Spleen (tissue), 11 donors: ENCODE results near the gene SLC29A2. TPM values are rescaled to one million over a fixed set of nuclear protein-coding genes. Genes with fewer than 3 reads are reported as not detected.

Experiments
- DNase-seq: peaks from one replicate; pipeline ENCODE4 v3.0.0-alpha.2; 2020
- H3K27ac ChIP-seq, 8 donors: fragments of 200-600 bp; sonication (generic) in 7 of 8; 1 replicate in 4 of 8; 2 replicates in 4 of 8; pipeline versions ENCODE4 v1.5.0 to v1.8.0; 2016 to 2021; ENCODE audit warnings: inconsistent platforms in 4 of 8, mild to moderate bottlenecking in 4 of 8, moderate library complexity in 1 of 8
- H3K27me3 ChIP-seq, 7 donors: fragments of 200-600 bp; sonication (generic) in 6 of 7; replicated peaks in 1 of 7; 1 replicate in 4 of 7; 2 replicates in 3 of 7; pipeline versions ENCODE4 v1.5.0 to v1.8.0; 2016 to 2021; ENCODE audit warnings: inconsistent platforms in 3 of 7, mild to moderate bottlenecking in 1 of 7
- H3K36me3 ChIP-seq, 6 donors: fragments of 200-600 bp; sonication (generic) in 5 of 6; 1 replicate in 4 of 6; 2 replicates in 2 of 6; pipeline versions ENCODE4 v1.5.0 to v1.8.0; 2016 to 2021; ENCODE audit warnings: inconsistent platforms in 2 of 6
- H3K4me1 ChIP-seq, 6 donors: fragments of 200-600 bp; sonication (generic) in 5 of 6; 1 replicate in 3 of 6; 2 replicates in 3 of 6; pipeline versions ENCODE4 v1.5.0 to v1.8.0; 2016 to 2021; ENCODE audit warnings: inconsistent platforms in 3 of 6
- H3K4me3 ChIP-seq, 8 donors: fragments of 200-600 bp; sonication (generic) in 7 of 8; 1 replicate in 4 of 8; 2 replicates in 4 of 8; pipeline versions ENCODE4 v1.5.0 to v1.8.0; 2016 to 2021; ENCODE audit warnings: inconsistent platforms in 4 of 8, mild to moderate bottlenecking in 4 of 8, moderate library complexity in 2 of 8
- H3K9me3 ChIP-seq, 8 donors: fragments of 200-600 bp; sonication (generic) in 7 of 8; 1 replicate in 4 of 8; 2 replicates in 4 of 8; pipeline versions ENCODE4 v1.5.0 to v1.8.0; 2016 to 2021; ENCODE audit warnings: inconsistent platforms in 4 of 8
- CTCF ChIP-seq, 11 experiments: fragments of 200-600 bp in 7 of 11; fragments of 450-650 bp in 4 of 11; sonication (generic) in 4 of 11; IDR thresholded peaks in 8 of 11; conservative IDR thresholded peaks in 3 of 11; 1 replicate in 7 of 11; 2 replicates in 4 of 11; pipeline versions ENCODE4 v1.4.0 to v1.8.0; 2016 to 2021; ENCODE audit warnings: antibody characterized with exemption in 11 of 11, inconsistent platforms in 4 of 11, mild to moderate bottlenecking in 1 of 11
- POLR2A ChIP-seq, 3 donors: fragments of 450-650 bp; IDR thresholded peaks; one replicate each; pipeline ENCODE4 v1.5.1; 2017; ENCODE audit warnings: antibody characterized with exemption in 3 of 3, mild to moderate bottlenecking in 1 of 3
- POLR2AphosphoS5 ChIP-seq, 3 donors: sonication (generic); formaldehyde crosslinking; IDR thresholded peaks; one replicate each; pipeline ENCODE4 v1.5.1; 2017; ENCODE audit warnings: antibody characterized with exemption in 3 of 3
- WGBS, 5 donors: extraction: QIAGEN DNeasy Blood & Tissue Kit in 3 of 5; methylation state at CpG; one replicate each; pipeline versions ENCODE4 v1.1.5 to v1.1.7; 2013 to 2018; 5-methylcytosine and 5-hydroxymethylcytosine counted together
- intact Hi-C: fragments of 100-400 bp; cut with DNase I; formaldehyde crosslinking; loops from one replicate; pipeline ENCODE4 v1.15.0; 2023; ENCODE audit warnings: low total_unique reads
- polyA plus RNA-seq, 3 donors: library from polyadenylated mRNA; stranded (reverse); fragments of 200-250 nt; gene quantifications; one replicate each; pipeline ENCODE4 v1.2.1, GENCODE V29; 2013
- total RNA-seq, 7 donors: library from RNA; depleted of rRNA in 3 of 7; stranded (reverse); fragments of >200 nt in 3 of 7; fragmentation: NEBNext Ultra II Directional in 4 of 7; extraction: Animal tissue kit (Norgen Biotek cat#: 25700) in 4 of 7; gene quantifications; one replicate each; pipeline versions ENCODE4 v1.1.0 to v1.2.1, GENCODE V29; 2016 to 2021
- donor health status: healthy with polysubstance abuse.
- donor health status: DM: no; HTN: no; CAD: no; lungs with moderate emphysema.
- donor health status: DM: no; HTN: no; CAD: no.
- donor health status: Bipolar disorder and iron deficiency.
- donor health status: healthy.
- donor health status: DM: no; HTN: no; CAD: no.
- donor health status: DM: yes; HTN: yes; CAD: no.

Gene SLC29A2
- total and polyA plus RNA-seq, 10 donors = 1.9 to 8.4 (median 4.5) TPM

GRCh38 chr11:66331542-66332370, 39.8 kb downstream of the SLC29A2 start:
- TF ChIP-seq POLR2A (IDR thresholded peaks at IDR 0.05) (no peak), POLR2AphosphoS5 (IDR thresholded peaks at IDR 0.05) (no peak), CTCF (IDR thresholded peaks at IDR 0.05 in 8 of 11, conservative IDR thresholded peaks at IDR 0.05 in 3 of 11) (no peak)
- WGBS, 5 donors = 87 to 94% (median 90%) methylated on average over 10 to 12 of the region's 12 CpGs
- Histone ChIP-seq H3K4me3 (no peak overlapping the region), H3K4me1 (peaks cover 21 to 66% (median 53%) of the 10 kb centered on the region in 6 donors), H3K36me3 (peaks cover 0 to 36% (median 11%) of the 10 kb centered on the region in 6 donors), H3K27ac (no peak overlapping the region), H3K27me3 (peaks cover 0 to 11% (median 0%) of the 10 kb centered on the region in 7 donors), H3K9me3 (no peaks in the 10 kb centered on the region)
- DNase-seq = peak; percentile 61
- intact Hi-C loops = no loop called here

- DNase-seq = peak; percentile 69
- 46 to 80% (median 71%) methylated on average over 5 to 10 of the region's 10 CpGs for WGBS, 5 donors
- intact Hi-C loops = no loop called here
- H3K27me3 ChIP-seq = peaks cover 0 to 5% (median 0%) of the 10 kb centered on the region in 7 donors
- peaks cover 20 to 66% (median 52%) of the 10 kb centered on the region in 6 donors for H3K4me1 ChIP-seq
- peaks cover 0 to 35% (median 11%) of the 10 kb centered on the region in 6 donors for H3K36me3 ChIP-seq
- no peak overlapping the region for H3K27ac ChIP-seq
- TF ChIP-seq POLR2A (IDR thresholded peaks at IDR 0.05) = no peak
- no peak for TF ChIP-seq POLR2AphosphoS5 (IDR thresholded peaks at IDR 0.05)
- TF ChIP-seq CTCF (IDR thresholded peaks at IDR 0.05 in 8 of 11, conservative IDR thresholded peaks at IDR 0.05 in 3 of 11) = no peak
- H3K9me3 ChIP-seq = no peaks in the 10 kb centered on the region
- H3K4me3 ChIP-seq = no peak overlapping the region
Measured at GRCh38 chr11:66330931-66331330, 40.6 kb downstream of the SLC29A2 start.

GRCh38 chr11:66329165-66329673, 42.3 kb downstream of the SLC29A2 start:
- peaks cover 16 to 59% (median 41%) of the 10 kb centered on the region in 6 donors for H3K4me1 ChIP-seq
- no peak for TF ChIP-seq CTCF (IDR thresholded peaks at IDR 0.05 in 8 of 11, conservative IDR thresholded peaks at IDR 0.05 in 3 of 11)
- no peaks in the 10 kb centered on the region for H3K27me3 ChIP-seq
- 81 to 95% (median 86%) methylated on average over 3 of the region's 3 CpGs for WGBS, 5 donors
- no peak overlapping the region for H3K4me3 ChIP-seq
- DNase-seq = peak; percentile 28
- intact Hi-C loops = loop anchor here (2.0 kb wide), 1 partner anchor 16 kb away; no protein-coding TSS in a partner anchor
- H3K27ac ChIP-seq = peak overlapping the region in 5 of 8 donors; percentile 44 to 71 (median 59)
- peaks cover 0 to 31% (median 11%) of the 10 kb centered on the region in 6 donors for H3K36me3 ChIP-seq
- no peaks in the 10 kb centered on the region for H3K9me3 ChIP-seq
